Ishikawa (cell line): ENCODE measurements around the gene ATP2A3.

ENCODE experiments used
- CEBPB ChIP-seq: IDR thresholded peaks from 2 replicates; pipeline ENCODE4 v1.6.1; 2012
- CREB1 ChIP-seq: IDR thresholded peaks from 2 replicates; pipeline ENCODE4 v1.6.1; 2012; ENCODE audit warnings: low read depth
- EGR1 ChIP-seq: IDR thresholded peaks from 2 replicates; pipeline ENCODE4 v1.6.1; 2012
- EP300 ChIP-seq: IDR thresholded peaks from 2 replicates; pipeline ENCODE4 v1.6.1; 2012; ENCODE audit warnings: borderline replicate concordance
- FOXM1 ChIP-seq: IDR thresholded peaks from 2 replicates; pipeline ENCODE4 v1.6.1; 2012; ENCODE audit warnings: low read depth, borderline replicate concordance
- NFIC ChIP-seq: IDR thresholded peaks from 2 replicates; pipeline ENCODE4 v1.6.1; 2012
- RAD21 ChIP-seq: IDR thresholded peaks from 2 replicates; pipeline ENCODE4 v1.6.1; 2012; ENCODE audit warnings: low read depth
- TAF1 ChIP-seq: IDR thresholded peaks from 2 replicates; pipeline ENCODE4 v1.6.1; 2012; ENCODE audit warnings: low read depth, mild to moderate bottlenecking
- TCF12 ChIP-seq: IDR thresholded peaks from 2 replicates; pipeline ENCODE4 v1.6.1; 2012; ENCODE audit warnings: low read depth
- TEAD4 ChIP-seq: IDR thresholded peaks from 2 replicates; pipeline ENCODE4 v1.6.1; 2012
- YY1 ChIP-seq: IDR thresholded peaks from 2 replicates; pipeline ENCODE4 v1.6.1; 2012; ENCODE audit warnings: low read depth
- ZBTB7A ChIP-seq: IDR thresholded peaks from 2 replicates; pipeline ENCODE4 v1.6.1; 2012; ENCODE audit warnings: low read depth
- TF ChIP-seq, protein P1 (sequence below): IDR thresholded peaks from 2 replicates; pipeline ENCODE4 v1.6.1; 2012; ENCODE audit warnings: low read depth, mild to moderate bottlenecking
- TF ChIP-seq, protein P2 (sequence below): IDR thresholded peaks from 2 replicates; pipeline ENCODE4 v1.6.1; 2012
- TF ChIP-seq, protein P3 (sequence below): IDR thresholded peaks from 2 replicates; pipeline ENCODE4 v1.6.1; 2012

ATP2A3 gene

DNA sequence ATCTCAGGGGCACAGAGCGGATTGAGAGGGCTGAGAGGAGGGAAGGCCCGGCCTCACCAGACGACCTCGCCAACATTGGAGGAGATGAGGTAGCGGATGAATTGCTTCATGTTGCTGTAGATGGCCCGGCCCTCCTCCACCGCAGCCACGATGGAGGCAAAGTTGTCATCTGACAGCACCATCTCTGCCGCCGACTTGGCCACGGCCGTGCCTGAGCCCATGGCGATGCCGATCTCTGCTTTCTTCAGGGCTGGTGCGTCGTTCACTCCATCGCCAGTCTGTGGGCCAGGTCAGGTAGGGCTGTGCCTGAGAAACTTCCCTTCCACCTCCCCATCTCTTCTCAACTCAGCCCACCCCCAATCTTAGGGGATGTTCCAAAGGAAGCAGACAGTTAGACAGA lies 26.9 kb downstream of the ATP2A3 start:
- TF ChIP-seq YY1 (no peak), TEAD4 (no peak), RAD21 (no peak), CEBPB (no peak), CREB1 (no peak), FOXM1 (no peak), NFIC (no peak), EGR1 (no peak)
- TF ChIP-seq, protein P1, sequence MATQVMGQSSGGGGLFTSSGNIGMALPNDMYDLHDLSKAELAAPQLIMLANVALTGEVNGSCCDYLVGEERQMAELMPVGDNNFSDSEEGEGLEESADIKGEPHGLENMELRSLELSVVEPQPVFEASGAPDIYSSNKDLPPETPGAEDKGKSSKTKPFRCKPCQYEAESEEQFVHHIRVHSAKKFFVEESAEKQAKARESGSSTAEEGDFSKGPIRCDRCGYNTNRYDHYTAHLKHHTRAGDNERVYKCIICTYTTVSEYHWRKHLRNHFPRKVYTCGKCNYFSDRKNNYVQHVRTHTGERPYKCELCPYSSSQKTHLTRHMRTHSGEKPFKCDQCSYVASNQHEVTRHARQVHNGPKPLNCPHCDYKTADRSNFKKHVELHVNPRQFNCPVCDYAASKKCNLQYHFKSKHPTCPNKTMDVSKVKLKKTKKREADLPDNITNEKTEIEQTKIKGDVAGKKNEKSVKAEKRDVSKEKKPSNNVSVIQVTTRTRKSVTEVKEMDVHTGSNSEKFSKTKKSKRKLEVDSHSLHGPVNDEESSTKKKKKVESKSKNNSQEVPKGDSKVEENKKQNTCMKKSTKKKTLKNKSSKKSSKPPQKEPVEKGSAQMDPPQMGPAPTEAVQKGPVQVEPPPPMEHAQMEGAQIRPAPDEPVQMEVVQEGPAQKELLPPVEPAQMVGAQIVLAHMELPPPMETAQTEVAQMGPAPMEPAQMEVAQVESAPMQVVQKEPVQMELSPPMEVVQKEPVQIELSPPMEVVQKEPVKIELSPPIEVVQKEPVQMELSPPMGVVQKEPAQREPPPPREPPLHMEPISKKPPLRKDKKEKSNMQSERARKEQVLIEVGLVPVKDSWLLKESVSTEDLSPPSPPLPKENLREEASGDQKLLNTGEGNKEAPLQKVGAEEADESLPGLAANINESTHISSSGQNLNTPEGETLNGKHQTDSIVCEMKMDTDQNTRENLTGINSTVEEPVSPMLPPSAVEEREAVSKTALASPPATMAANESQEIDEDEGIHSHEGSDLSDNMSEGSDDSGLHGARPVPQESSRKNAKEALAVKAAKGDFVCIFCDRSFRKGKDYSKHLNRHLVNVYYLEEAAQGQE, result no peak
- TF ChIP-seq, protein P2, sequence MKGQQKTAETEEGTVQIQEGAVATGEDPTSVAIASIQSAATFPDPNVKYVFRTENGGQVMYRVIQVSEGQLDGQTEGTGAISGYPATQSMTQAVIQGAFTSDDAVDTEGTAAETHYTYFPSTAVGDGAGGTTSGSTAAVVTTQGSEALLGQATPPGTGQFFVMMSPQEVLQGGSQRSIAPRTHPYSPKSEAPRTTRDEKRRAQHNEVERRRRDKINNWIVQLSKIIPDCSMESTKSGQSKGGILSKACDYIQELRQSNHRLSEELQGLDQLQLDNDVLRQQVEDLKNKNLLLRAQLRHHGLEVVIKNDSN, result no peak
- TF ChIP-seq, protein P3, sequence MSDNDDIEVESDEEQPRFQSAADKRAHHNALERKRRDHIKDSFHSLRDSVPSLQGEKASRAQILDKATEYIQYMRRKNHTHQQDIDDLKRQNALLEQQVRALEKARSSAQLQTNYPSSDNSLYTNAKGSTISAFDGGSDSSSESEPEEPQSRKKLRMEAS, result no peak

- TF ChIP-seq TEAD4 (no peak), TCF12 (no peak), EGR1 (no peak), NFIC (no peak), ZBTB7A (no peak), TAF1 (no peak), EP300 (no peak), CREB1 (no peak), CEBPB (no peak), FOXM1 (no peak)
- TF ChIP-seq, protein P2, result no peak
- TF ChIP-seq, protein P3, result no peak
- TF ChIP-seq, protein P1, result no peak
Measured at GRCh38 chr17:3935825-3936355, 28.3 kb downstream of the ATP2A3 start.

- TF ChIP-seq, protein P1, result no peak
- TF ChIP-seq CREB1 (no peak), RAD21 (peak; percentile 75)
- TF ChIP-seq, protein P3, result no peak
Measured at GRCh38 chr17:3935140-3935542, 29.1 kb downstream of the ATP2A3 start.

DNA sequence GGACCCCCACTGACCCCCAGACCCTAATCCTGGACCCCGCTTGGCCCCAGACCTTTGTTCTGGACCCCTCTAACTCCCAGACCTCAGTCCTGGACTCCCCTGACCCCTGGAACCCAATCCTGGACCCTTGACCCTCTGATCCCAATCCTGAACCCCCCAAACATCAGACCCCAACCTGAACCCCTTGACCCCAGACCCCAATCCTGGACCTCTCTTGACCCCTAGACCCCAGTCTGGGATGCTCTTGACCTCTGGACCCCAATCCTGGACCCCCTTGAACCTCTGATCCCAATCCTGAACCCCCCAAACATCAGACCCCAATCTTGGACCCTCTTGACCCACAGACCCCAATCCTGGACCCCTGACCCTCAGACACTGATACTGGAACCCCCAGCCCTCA lies 34.5 kb downstream of the ATP2A3 start:
- TF ChIP-seq FOXM1, result no peak
- no peak for TF ChIP-seq EGR1
- TF ChIP-seq, protein P2, result no peak
- no peak for TF ChIP-seq TCF12
- no peak for TF ChIP-seq RAD21
- TF ChIP-seq EP300, result no peak

DNA sequence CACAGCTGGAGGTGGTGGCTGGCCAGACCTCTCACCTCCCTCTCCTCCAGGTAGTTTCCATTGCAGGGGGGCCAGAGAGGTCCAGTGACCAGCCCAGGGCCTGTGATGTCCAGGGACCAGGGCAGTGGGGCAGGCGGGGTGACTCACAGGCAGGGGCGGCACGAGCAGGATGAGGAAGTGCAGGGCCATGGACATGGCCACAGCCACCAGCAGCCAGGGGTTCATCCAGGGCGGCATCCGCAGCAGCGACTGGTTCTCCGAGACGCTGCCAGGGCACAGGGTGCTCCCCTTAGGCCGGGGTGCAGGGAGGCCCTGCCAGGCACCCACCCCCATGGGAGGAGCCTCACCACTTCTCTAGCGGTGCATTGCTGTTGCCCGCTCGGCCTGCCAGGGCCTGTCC lies 35.1 kb downstream of the ATP2A3 start:
- TF ChIP-seq RAD21 (no peak), CEBPB (no peak), TEAD4 (no peak), NFIC (no peak), TAF1 (no peak)
- TF ChIP-seq, protein P1, result no peak
